Activated CD4-positive, alpha-beta T cell treated with anti-CD3 and anti-CD28 coated beads, Interleukin-2, Interleukin-4, amounts not matched to agents 100 ng/mL and 50 ng/mL, durations not matched to agents 16 hours and 8 hours (primary cell): ENCODE results near the gene NME8.
"Not testable (repeated sequence)": the region's sequence is repeated elsewhere in the genome, so short reads cannot be mapped to it uniquely, and the experiment has no call there.

Experiments used
- DNase-seq: peaks from one replicate; pipeline ENCODE4 v3.0.0-alpha.2; 2020; ENCODE audit warnings: low spot score

NME8 gene

GRCh38 chr7:37848297-37848696 lies at the start of gene NME8:
TSS of gene NME8 (plus strand) at chr7:37848597. CDS start at chr7:37850267, 1,670 bp downstream.
- no peak for DNase-seq

- DNase-seq: no peak
Observed at GRCh38 chr7:37806152-37806551, 42.2 kb upstream of the NME8 start.

- DNase-seq: not testable (repeated sequence)
Observed at GRCh38 chr7:37812161-37812580, 36.2 kb upstream of the NME8 start.

GRCh38 chr7:37815671-37816371 lies 32.6 kb upstream of the NME8 start:
- DNase-seq: no peak

- no peak for DNase-seq
Observed at GRCh38 chr7:37816922-37817590, 31.3 kb upstream of the NME8 start.

- DNase-seq: no peak
Observed at GRCh38 chr7:37817591-37817960, 30.8 kb upstream of the NME8 start.

GRCh38 chr7:37817996-37818720 lies 30.2 kb upstream of the NME8 start:
- no peak for DNase-seq

GRCh38 chr7:37820708-37821468 lies 27.5 kb upstream of the NME8 start:
- no peak for DNase-seq

- DNase-seq: no peak
Observed at GRCh38 chr7:37822946-37823345, 25.5 kb upstream of the NME8 start.

- no peak for DNase-seq
Observed at GRCh38 chr7:37823557-37823956, 24.8 kb upstream of the NME8 start.

GRCh38 chr7:37825038-37825437 lies 23.4 kb upstream of the NME8 start:
- DNase-seq: peak; percentile 28

GRCh38 chr7:37826825-37827224 lies 21.6 kb upstream of the NME8 start:
- DNase-seq: no peak

GRCh38 chr7:37831244-37831643 lies 17.2 kb upstream of the NME8 start:
- no peak for DNase-seq

- DNase-seq: no peak
Observed at GRCh38 chr7:37832194-37832593, 16.2 kb upstream of the NME8 start.

GRCh38 chr7:37833107-37833817 lies 15.1 kb upstream of the NME8 start:
- DNase-seq: peak; percentile 52

- DNase-seq: no peak
Observed at GRCh38 chr7:37833818-37834146, 14.6 kb upstream of the NME8 start.

- DNase-seq: no peak
Observed at GRCh38 chr7:37853468-37853867, 5.1 kb downstream of the NME8 start.

GRCh38 chr7:37882086-37882485 lies 33.7 kb downstream of the NME8 start:
- no peak for DNase-seq

GRCh38 chr7:37893359-37893758 lies 45.0 kb downstream of the NME8 start:
- DNase-seq: no peak

GRCh38 chr7:37894671-37895070 lies 46.3 kb downstream of the NME8 start:
- DNase-seq: no peak

GRCh38 chr7:37899712-37900247 lies 51.4 kb downstream of the NME8 start:
- DNase-seq: no peak
